Cardiac fibroblast (primary cell): ENCODE results near the gene ZNF319.

Experiments
- DNase-seq, 2 donors: peaks; one replicate each; pipeline versions ENCODE4 v3.0.0 to v3.0.0-alpha.2; 2010; ENCODE audit warnings: low read depth in 2 of 2
- H3K4me3 ChIP-seq, 2 donors: replicated peaks in 1 of 2; 1 replicate in 1 of 2; 2 replicates in 1 of 2; pipeline ENCODE4 v1.5.1; 2011; ENCODE audit warnings: low read depth in 2 of 2, low read length in 2 of 2, mild to moderate bottlenecking in 2 of 2, moderate library complexity in 1 of 2
- TF ChIP-seq, protein P1 (sequence below): IDR thresholded peaks from one replicate; pipeline ENCODE4 v1.5.1; 2011; ENCODE audit warnings: low read depth, mild to moderate bottlenecking, low read length, inconsistent platforms

ZNF319 gene

DNA sequence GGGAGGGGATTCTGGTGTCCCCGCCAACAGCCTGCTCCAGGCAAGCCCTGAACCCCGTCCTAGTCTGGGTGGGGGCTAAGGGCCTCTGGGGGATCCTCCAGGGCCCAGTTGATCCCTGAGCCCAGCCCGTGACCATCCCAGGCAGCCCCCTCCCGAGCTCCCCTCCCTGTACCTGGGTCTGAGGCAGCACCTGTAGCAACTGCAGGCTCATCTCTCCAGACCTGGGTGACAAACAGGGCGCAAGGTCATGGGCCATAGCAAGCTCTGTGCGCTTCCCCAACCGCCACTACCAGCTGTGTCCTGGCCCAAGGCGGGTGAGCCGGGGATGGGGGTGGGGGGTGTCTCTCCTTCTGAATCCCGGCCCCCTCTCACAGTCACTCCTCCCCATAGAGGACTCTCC is 40.2 kb downstream of the ZNF319 start:
- no peak for DNase-seq
- H3K4me3 ChIP-seq: no peak overlapping the region
- TF ChIP-seq, protein P1, sequence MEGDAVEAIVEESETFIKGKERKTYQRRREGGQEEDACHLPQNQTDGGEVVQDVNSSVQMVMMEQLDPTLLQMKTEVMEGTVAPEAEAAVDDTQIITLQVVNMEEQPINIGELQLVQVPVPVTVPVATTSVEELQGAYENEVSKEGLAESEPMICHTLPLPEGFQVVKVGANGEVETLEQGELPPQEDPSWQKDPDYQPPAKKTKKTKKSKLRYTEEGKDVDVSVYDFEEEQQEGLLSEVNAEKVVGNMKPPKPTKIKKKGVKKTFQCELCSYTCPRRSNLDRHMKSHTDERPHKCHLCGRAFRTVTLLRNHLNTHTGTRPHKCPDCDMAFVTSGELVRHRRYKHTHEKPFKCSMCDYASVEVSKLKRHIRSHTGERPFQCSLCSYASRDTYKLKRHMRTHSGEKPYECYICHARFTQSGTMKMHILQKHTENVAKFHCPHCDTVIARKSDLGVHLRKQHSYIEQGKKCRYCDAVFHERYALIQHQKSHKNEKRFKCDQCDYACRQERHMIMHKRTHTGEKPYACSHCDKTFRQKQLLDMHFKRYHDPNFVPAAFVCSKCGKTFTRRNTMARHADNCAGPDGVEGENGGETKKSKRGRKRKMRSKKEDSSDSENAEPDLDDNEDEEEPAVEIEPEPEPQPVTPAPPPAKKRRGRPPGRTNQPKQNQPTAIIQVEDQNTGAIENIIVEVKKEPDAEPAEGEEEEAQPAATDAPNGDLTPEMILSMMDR: no peak

DNA sequence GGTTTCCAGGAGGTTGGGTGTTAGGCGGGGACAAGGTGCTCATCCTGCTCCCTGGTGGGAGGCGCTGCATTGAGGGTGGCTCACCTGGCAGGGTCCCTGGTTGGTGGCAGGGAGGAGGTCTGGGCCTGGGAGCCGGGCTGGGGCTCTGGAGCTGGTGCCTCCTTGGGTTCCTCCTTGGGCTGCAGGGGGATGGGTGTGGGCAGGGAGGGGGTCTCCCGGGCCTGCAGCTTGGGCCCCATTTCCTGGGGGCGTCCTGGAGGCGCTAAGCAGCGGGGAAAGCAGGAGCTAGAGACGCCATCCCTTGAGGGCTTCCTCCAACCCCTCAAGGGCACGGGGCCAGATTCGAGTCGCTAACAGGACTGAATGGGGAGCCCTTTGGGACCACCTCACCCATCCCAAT is 40.7 kb downstream of the ZNF319 start:
- DNase-seq: no peak
- TF ChIP-seq, protein P1: no peak
- H3K4me3 ChIP-seq: no peak overlapping the region

DNA sequence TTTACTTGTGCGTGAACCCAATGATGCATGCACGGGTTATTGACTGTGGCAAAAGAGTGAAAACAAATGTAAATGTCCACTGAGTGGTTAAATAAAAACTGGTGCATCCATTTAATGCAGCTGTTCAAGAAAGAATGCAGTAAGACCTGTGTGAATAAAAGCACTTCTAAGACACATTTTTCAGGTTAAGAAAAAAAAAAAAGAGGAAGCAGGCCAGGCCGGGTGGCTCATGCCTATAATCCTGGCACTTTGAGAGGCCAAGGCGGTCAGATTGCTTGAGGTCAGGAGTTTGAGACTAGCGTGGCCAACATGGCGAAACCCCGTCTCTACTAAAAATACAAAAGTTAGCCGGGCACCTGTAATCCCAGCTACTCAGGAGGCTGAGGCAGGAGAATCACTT is 41.4 kb downstream of the ZNF319 start:
- no peak overlapping the region for H3K4me3 ChIP-seq
- TF ChIP-seq, protein P1: no peak
- DNase-seq: no peak

DNA sequence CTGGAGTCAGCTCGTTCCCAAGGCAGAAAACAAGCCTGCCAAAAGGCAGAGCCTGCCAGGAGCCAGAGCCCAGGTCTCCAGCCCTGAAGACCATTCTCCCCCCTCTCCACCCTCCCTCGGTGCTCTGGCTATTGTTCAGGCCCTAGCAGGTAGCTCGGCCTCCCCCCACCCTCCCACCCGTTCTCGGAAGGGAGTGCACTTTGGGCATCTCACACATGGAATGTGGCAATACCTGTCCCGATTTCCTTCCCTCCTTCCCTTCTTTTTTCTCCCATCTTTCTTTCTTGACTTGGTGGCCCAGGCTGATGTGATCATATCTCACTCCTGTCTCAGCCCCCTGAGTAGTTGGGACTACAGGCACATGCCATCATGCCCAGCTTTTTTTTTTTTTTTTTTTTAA is 41.9 kb downstream of the ZNF319 start:
- DNase-seq: no peak
- TF ChIP-seq, protein P1: no peak
- no peak overlapping the region for H3K4me3 ChIP-seq

DNA sequence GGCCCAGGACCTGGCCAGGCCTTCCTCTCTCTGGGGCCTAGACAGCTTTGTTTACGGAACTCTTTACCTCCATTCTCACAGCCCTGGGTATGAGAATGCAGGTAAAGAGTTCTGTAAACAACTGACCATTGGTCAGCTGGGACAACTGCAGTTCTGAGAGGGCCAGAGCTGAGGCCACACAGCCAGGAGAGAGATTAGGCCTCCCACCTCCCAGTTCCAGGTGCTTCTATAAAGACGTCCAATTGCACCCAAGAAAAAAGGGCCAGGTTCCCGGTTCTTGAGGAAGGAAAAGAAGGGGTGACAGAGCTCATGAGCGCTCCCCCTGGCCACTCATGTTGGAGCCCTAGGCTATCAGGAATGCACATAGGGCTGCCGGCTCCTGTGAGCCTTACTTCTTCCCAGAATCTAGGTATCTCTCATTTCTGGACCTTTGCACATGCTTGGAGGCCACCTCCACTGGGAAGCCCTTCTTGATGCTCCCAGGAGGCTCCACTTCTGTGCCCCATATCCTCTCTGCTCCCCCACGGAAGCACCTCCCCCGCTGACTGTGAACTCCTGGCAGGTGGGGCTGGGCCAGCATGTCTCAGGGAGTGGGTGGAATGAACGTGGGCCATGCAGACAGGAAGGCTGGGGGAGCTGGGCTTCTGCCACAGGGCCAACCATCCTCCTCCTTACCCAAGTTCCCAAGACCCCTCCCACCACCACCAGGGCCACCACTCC is 42.6 kb downstream of the ZNF319 start:
- DNase-seq: no peak
- TF ChIP-seq, protein P1: no peak
- no peak overlapping the region for H3K4me3 ChIP-seq

DNA sequence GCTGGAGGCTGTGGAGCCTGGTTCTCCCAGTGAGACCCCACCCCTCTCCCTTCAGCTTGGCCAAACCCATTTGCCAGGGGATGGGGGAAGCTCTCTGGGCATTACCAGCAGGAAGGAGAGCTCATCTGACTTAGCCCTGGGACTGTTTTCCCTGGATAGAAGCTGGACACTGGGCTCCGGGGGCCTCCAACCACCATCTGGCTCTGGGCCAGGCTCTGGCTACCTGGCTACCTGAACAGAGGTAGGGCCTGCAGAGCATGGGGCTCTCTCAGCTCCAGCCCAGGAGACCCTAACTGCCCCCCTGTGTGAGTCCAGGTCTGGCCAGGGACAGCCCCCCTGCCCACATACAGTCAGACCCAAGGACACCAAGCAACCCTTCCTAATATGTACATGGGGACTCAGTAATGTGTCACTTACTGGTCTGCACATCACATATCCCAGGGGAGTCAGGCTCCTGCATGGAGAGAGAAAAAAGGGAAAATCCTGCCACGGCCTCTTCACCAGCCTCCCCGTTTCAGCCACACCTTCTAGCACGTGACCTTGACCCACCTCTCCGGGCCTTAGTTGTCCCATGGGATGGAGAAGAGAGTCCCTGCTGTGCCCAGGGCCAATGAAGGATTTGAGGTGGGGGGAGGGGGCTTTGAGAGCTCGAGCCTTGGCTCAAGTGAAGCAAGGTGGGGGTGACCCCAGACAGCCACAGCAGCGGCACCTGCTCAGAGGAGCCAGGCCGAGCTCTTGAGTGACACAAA is 43.4 kb downstream of the ZNF319 start:
- no peak overlapping the region for H3K4me3 ChIP-seq
- TF ChIP-seq, protein P1: no peak
- DNase-seq: no peak
